HCT116 (cell line): ENCODE results near the gene P3H3. TPM values are rescaled to one million over a fixed set of nuclear protein-coding genes. Genes with fewer than 3 reads are reported as not detected.

Experiments used
- ATAC-seq: fragments of 200-7000 bp; cut with Tn5 transposase; 2 replicates; pipeline ENCODE4 v1.9.1; 2020; ENCODE audit warnings: mild to moderate bottlenecking, moderate library complexity
- BruUV-seq: library from RNA; stranded (reverse); fragments of 400-500 nt; replicated peaks from 2 replicates; lab custom pipeline; 2021; lab: Mats Ljungman, UMichigan
- CTCF ChIA-PET: fragments of 300-600 bp; sonication (Branson Sonifier 250); formaldehyde crosslinking; loops from one replicate; lab custom pipeline; 2021; ENCODE audit warnings: antibody characterized with exemption; lab: Charles Lee
- POLR2A ChIA-PET: fragments of 300-600, 350-600 bp; sonication (Branson Sonifier 250); formaldehyde crosslinking; loops from one replicate; lab custom pipeline; 2021; ENCODE audit warnings: antibody characterized with exemption; lab: Charles Lee
- RAD21 ChIA-PET, 2 experiments: fragments of 300-600 bp; sonication (Branson Sonifier 250); formaldehyde crosslinking; loops; one replicate each; lab custom pipeline; 2023; ENCODE audit warnings: low total read pairs in 2 of 2; ENCODE audit not compliant: uncharacterized antibody in 2 of 2, unreplicated experiment in 2 of 2, low non-redundant PET in 1 of 2; lab: Charles Lee
- DNase-seq: peaks from one replicate; pipeline ENCODE4 v3.0.0-alpha.2; 2010; ENCODE audit warnings: low read depth, low spot score
- H2AFZ ChIP-seq: fragments of 200-600 bp; shearing (Covaris generic), sonication (generic); 2 replicates; pipeline ENCODE4 v1.6.1; 2017; ENCODE audit warnings: low read depth, mixed run types, mixed read lengths, antibody characterized with exemption, low read length; ENCODE audit not compliant: poor library complexity, severe bottlenecking
- H3K27ac ChIP-seq: 2 replicates; pipeline ENCODE4 v1.5.1; 2012; ENCODE audit warnings: low read depth, low read length
- H3K27me3 ChIP-seq: fragments of 200-600 bp; sonication (generic); 2 replicates; pipeline ENCODE4 v1.6.1; 2016; ENCODE audit warnings: mixed run types, low read length, mixed read lengths; ENCODE audit not compliant: insufficient read depth
- H3K36me3 ChIP-seq, 2 experiments: fragments of 200-500 bp in 1 of 2; fragments of 200-600 bp in 1 of 2; sonication (Bioruptor generic) in 1 of 2; sonication (generic) in 1 of 2; 2 replicates each; pipeline versions ENCODE4 v1.5.1 to v1.6.1; 2014 to 2016; ENCODE audit warnings: low read length in 2 of 2, inconsistent platforms in 1 of 2, mixed read lengths in 1 of 2, mixed run types in 1 of 2; ENCODE audit not compliant: insufficient read depth in 2 of 2, control insufficient read depth in 1 of 2
- H3K4me1 ChIP-seq, 2 experiments: fragments of 200-600 bp in 1 of 2; sonication (generic) in 1 of 2; 2 replicates each; pipeline versions ENCODE4 v1.5.1 to v1.6.1; 2012 to 2017; ENCODE audit warnings: low read length in 2 of 2, inconsistent platforms in 1 of 2, mild to moderate bottlenecking in 1 of 2, mixed read lengths in 1 of 2, mixed run types in 1 of 2, moderate library complexity in 1 of 2; ENCODE audit not compliant: insufficient read depth in 2 of 2, control insufficient read depth in 1 of 2
- H3K4me2 ChIP-seq: fragments of 200-600 bp; sonication (generic); 2 replicates; pipeline ENCODE4 v1.6.1; 2017; ENCODE audit warnings: mixed run types, low read length, mixed read lengths
- H3K4me3 ChIP-seq, 2 experiments: fragments of 200-600 bp in 1 of 2; sonication (generic) in 1 of 2; replicated peaks in 1 of 2; 2 replicates each; pipeline ENCODE4 v1.5.1; 2011 to 2016; ENCODE audit warnings: low read length in 2 of 2, control low read depth in 1 of 2, low read depth in 1 of 2, mild to moderate bottlenecking in 1 of 2, mixed read lengths in 1 of 2, mixed run types in 1 of 2
- H3K79me2 ChIP-seq: fragments of 200-600 bp; sonication (generic); 2 replicates; pipeline ENCODE4 v1.6.1; 2017; ENCODE audit warnings: mild to moderate bottlenecking, mixed run types, low read length, moderate library complexity, mixed read lengths; ENCODE audit not compliant: insufficient read depth
- H3K9ac ChIP-seq: fragments of 200-600 bp; sonication (generic); 2 replicates; pipeline ENCODE4 v1.6.1; 2016; ENCODE audit warnings: low read length, mixed read lengths
- H3K9me2 ChIP-seq: fragments of 200-600 bp; sonication (generic), shearing (Covaris generic); 2 replicates; pipeline ENCODE4 v1.6.1; 2017; ENCODE audit warnings: mixed run types, mild to moderate bottlenecking, moderate library complexity; ENCODE audit not compliant: insufficient read depth
- H3K9me3 ChIP-seq, 2 experiments: fragments of 200-500 bp in 1 of 2; fragments of 200-600 bp in 1 of 2; sonication (Bioruptor generic) in 1 of 2; sonication (generic) in 1 of 2; 2 replicates each; pipeline ENCODE4 v1.6.1; 2014 to 2017; ENCODE audit warnings: low read length in 2 of 2, mixed read lengths in 2 of 2, inconsistent platforms in 1 of 2, low read depth in 1 of 2, mild to moderate bottlenecking in 1 of 2, mixed run types in 1 of 2, moderate library complexity in 1 of 2; ENCODE audit not compliant: control insufficient read depth in 1 of 2, insufficient read depth in 1 of 2
- H4K20me1 ChIP-seq: fragments of 200-600 bp; sonication (generic), shearing (Covaris generic); 2 replicates; pipeline ENCODE4 v1.6.1; 2017; ENCODE audit warnings: mixed run types, mild to moderate bottlenecking, moderate library complexity; ENCODE audit not compliant: insufficient read depth
- CBX3 ChIP-seq: IDR thresholded peaks from 2 replicates; pipeline ENCODE4 v1.6.1; 2012; ENCODE audit warnings: low read depth
- CTCF ChIP-seq, 3 experiments: fragments of 200-600 bp in 1 of 3; sonication (generic) in 1 of 3; IDR thresholded peaks in 2 of 3; conservative IDR thresholded peaks in 1 of 3; 2 replicates each; pipeline ENCODE4 v1.5.1; 2012 to 2017; ENCODE audit warnings: low read depth in 2 of 3, low read length in 2 of 3, antibody characterized with exemption in 1 of 3, borderline replicate concordance in 1 of 3, control low read depth in 1 of 3, mild to moderate bottlenecking in 1 of 3, mixed read lengths in 1 of 3, mixed run types in 1 of 3, moderate library complexity in 1 of 3; ENCODE audit not compliant: insufficient read depth in 1 of 3
- ELF1 ChIP-seq: IDR thresholded peaks from 2 replicates; pipeline ENCODE4 v1.6.1; 2012; ENCODE audit warnings: low read depth, borderline replicate concordance
- EZH2phosphoT487 ChIP-seq: fragments of 200-600 bp; IDR thresholded peaks from 2 replicates; pipeline ENCODE4 v1.6.1; 2018; ENCODE audit warnings: antibody characterized with exemption, borderline replicate concordance
- FOSL1 ChIP-seq: IDR thresholded peaks from 2 replicates; pipeline ENCODE4 v1.6.1; 2012; ENCODE audit warnings: low read depth
- JUND ChIP-seq: IDR thresholded peaks from 2 replicates; pipeline ENCODE4 v1.6.1; 2012
- POLR2AphosphoS5 ChIP-seq: IDR thresholded peaks from 2 replicates; pipeline ENCODE4 v1.6.1; 2011; ENCODE audit warnings: mild to moderate bottlenecking, low read depth, low read length, moderate library complexity
- REST ChIP-seq: IDR thresholded peaks from 2 replicates; pipeline ENCODE4 v1.6.1; 2012; ENCODE audit warnings: low read depth
- SP1 ChIP-seq: IDR thresholded peaks from 2 replicates; pipeline ENCODE4 v1.6.1; 2012; ENCODE audit warnings: low read depth
- SRF ChIP-seq: IDR thresholded peaks from 2 replicates; pipeline ENCODE4 v1.6.1; 2012; ENCODE audit warnings: low read depth
- TCF7L2 ChIP-seq: IDR thresholded peaks from 2 replicates; pipeline ENCODE4 v1.7.0; 2011; ENCODE audit warnings: borderline replicate concordance, inconsistent platforms; ENCODE audit not compliant: insufficient read depth, insufficient read length; ENCODE audit errors: extremely low read depth
- ZBTB33 ChIP-seq: IDR thresholded peaks from 2 replicates; pipeline ENCODE4 v1.6.1; 2011; ENCODE audit warnings: mild to moderate bottlenecking, low read length, moderate library complexity; ENCODE audit not compliant: insufficient replicate concordance; ENCODE audit errors: extremely low read depth
- ZFX ChIP-seq: fragments of 450-650 bp; IDR thresholded peaks from 2 replicates; pipeline ENCODE4 v1.6.1; 2017
- intact Hi-C: fragments of 100-400 bp; cut with micrococcal nuclease; formaldehyde crosslinking; loops from 2 replicates; pipeline ENCODE4 v1.10.0; 2022
- total RNA-seq: library from RNA; stranded (reverse); gene quantifications from one replicate; pipeline ENCODE4 v1.2.1, GENCODE V29; 2021; ENCODE audit not compliant: unreplicated experiment

Gene P3H3
- total RNA-seq, 1 experiment from 2014 or later, result 32.2 TPM

GRCh38 chr12:6883683-6884082 is 55.5 kb downstream of the P3H3 start:
- no peak overlapping the region for H3K4me3 ChIP-seq
- no peak overlapping the region for H2AFZ ChIP-seq
- ChIA-PET RAD21 (no interaction called here), POLR2A (no interaction called here), CTCF (interaction anchor here (2.5 to 4.2 kb wide), 2 partner anchors 7 to 12 kb away, joined by 7 to 24 read pairs; no protein-coding TSS in a partner anchor)
- peak; percentile 9; the same call in 1 of the 2 replicates for TF ChIP-seq ZFX
- TF ChIP-seq CTCF (IDR thresholded peaks at IDR 0.05 in 2 of 3, conservative IDR thresholded peaks at IDR 0.05 in 1 of 3; ENCODE audit: borderline replicate concordance in 1 of 3, insufficient read depth in 1 of 3, low read depth in 2 of 3, low read length in 2 of 3), result no peak
- no peaks in the 10 kb centered on the region for H3K79me2 ChIP-seq
- no peaks in the 10 kb centered on the region for H3K9me2 ChIP-seq
- H3K9me3 ChIP-seq, result no peaks in the 10 kb centered on the region
- H3K36me3 ChIP-seq, result peaks cover 0 to 4% of the 10 kb centered on the region in 2 experiments; a peak in 1 of 4 replicates
- BruUV-seq, result no TSS peak
- no peak overlapping the region for H3K4me2 ChIP-seq
- H4K20me1 ChIP-seq, result no peaks in the 10 kb centered on the region
- intact Hi-C loops, result no loop called here
- DNase-seq (no peak), ATAC-seq (no peak)
- no peaks in the 10 kb centered on the region for H3K27me3 ChIP-seq
- no peak overlapping the region for H3K27ac ChIP-seq
- peaks cover 12 to 22% of the 10 kb centered on the region in 2 experiments for H3K4me1 ChIP-seq
- H3K9ac ChIP-seq, result no peak overlapping the region

GRCh38 chr12:6884539-6884938 is 56.3 kb downstream of the P3H3 start:
- no peak overlapping the region for H3K4me2 ChIP-seq
- peaks cover 0 to 4% of the 10 kb centered on the region in 2 experiments; a peak in 2 of 4 replicates for H3K36me3 ChIP-seq
- H3K9ac ChIP-seq, result no peak overlapping the region
- POLR2A ChIA-PET, result no interaction called here
- RAD21 ChIA-PET, result no interaction called here
- H3K27ac ChIP-seq, result no peak overlapping the region
- no peaks in the 10 kb centered on the region for H3K79me2 ChIP-seq
- BruUV-seq, result no TSS peak
- no peak overlapping the region for H2AFZ ChIP-seq
- CTCF ChIA-PET, result interaction anchor here (2.5 kb wide), 1 partner anchor 12 kb away, joined by 7 read pairs; no protein-coding TSS in a partner anchor
- H3K9me3 ChIP-seq, result no peaks in the 10 kb centered on the region
- H3K4me3 ChIP-seq, result no peak overlapping the region
- DNase-seq (no peak), ATAC-seq (no peak)
- no peaks in the 10 kb centered on the region for H3K9me2 ChIP-seq
- H4K20me1 ChIP-seq, result no peaks in the 10 kb centered on the region
- no peaks in the 10 kb centered on the region for H3K27me3 ChIP-seq
- intact Hi-C loops, result no loop called here
- peaks cover 12 to 19% of the 10 kb centered on the region in 2 experiments for H3K4me1 ChIP-seq
- TF ChIP-seq REST, result no peak
- no peak for TF ChIP-seq TCF7L2
- TF ChIP-seq EZH2phosphoT487, result no peak
- TF ChIP-seq CBX3, result no peak
- TF ChIP-seq POLR2AphosphoS5, result no peak
- no peak for TF ChIP-seq SP1
- TF ChIP-seq ELF1, result no peak
- no peak for TF ChIP-seq ZFX
- no peak for TF ChIP-seq ZBTB33
- TF ChIP-seq SRF, result no peak
- no peak for TF ChIP-seq JUND
- no peak for TF ChIP-seq FOSL1
